Measurements from ENCODE around the gene GABRB2.

The GABRB2 gene

DNA sequence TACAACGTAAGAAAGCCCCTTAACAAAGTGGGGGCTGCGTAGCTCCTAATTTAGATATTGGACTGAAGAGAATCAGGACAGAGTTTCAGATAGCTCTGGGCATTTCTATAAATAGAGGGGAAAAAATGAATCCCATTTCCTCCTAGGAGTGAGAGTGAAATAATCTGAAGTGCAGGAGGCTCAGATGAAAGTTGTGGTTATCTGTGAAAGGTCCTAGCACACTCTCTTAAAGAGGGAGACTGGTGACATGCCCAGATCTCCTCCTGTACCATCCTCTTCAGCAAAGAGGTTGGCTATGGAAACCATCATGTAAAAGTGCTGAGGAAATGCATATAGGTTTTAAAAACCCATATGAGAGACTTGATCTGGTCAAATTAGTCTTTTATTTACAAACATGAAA, 143.4 kb downstream of the GABRB2 start:
- ATAC-seq, result no peak
- TF ChIP-seq ZNF565 (CRISPR knock-in tag; conservative IDR thresholded peaks at IDR 0.05; ENCODE audit: low read depth), result no peak
- TF ChIP-seq, protein P1, sequence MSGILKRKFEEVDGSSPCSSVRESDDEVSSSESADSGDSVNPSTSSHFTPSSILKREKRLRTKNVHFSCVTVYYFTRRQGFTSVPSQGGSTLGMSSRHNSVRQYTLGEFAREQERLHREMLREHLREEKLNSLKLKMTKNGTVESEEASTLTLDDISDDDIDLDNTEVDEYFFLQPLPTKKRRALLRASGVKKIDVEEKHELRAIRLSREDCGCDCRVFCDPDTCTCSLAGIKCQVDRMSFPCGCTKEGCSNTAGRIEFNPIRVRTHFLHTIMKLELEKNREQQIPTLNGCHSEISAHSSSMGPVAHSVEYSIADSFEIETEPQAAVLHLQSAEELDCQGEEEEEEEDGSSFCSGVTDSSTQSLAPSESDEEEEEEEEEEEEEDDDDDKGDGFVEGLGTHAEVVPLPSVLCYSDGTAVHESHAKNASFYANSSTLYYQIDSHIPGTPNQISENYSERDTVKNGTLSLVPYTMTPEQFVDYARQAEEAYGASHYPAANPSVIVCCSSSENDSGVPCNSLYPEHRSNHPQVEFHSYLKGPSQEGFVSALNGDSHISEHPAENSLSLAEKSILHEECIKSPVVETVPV (CRISPR knock-in tag; IDR thresholded peaks at IDR 0.05), result no peak
- TF ChIP-seq ZNF70 (CRISPR knock-in tag; IDR thresholded peaks at IDR 0.05), result no peak
- no peak for TF ChIP-seq ZC3H10 (CRISPR knock-in tag; IDR thresholded peaks at IDR 0.05)
- TF ChIP-seq, protein P2, sequence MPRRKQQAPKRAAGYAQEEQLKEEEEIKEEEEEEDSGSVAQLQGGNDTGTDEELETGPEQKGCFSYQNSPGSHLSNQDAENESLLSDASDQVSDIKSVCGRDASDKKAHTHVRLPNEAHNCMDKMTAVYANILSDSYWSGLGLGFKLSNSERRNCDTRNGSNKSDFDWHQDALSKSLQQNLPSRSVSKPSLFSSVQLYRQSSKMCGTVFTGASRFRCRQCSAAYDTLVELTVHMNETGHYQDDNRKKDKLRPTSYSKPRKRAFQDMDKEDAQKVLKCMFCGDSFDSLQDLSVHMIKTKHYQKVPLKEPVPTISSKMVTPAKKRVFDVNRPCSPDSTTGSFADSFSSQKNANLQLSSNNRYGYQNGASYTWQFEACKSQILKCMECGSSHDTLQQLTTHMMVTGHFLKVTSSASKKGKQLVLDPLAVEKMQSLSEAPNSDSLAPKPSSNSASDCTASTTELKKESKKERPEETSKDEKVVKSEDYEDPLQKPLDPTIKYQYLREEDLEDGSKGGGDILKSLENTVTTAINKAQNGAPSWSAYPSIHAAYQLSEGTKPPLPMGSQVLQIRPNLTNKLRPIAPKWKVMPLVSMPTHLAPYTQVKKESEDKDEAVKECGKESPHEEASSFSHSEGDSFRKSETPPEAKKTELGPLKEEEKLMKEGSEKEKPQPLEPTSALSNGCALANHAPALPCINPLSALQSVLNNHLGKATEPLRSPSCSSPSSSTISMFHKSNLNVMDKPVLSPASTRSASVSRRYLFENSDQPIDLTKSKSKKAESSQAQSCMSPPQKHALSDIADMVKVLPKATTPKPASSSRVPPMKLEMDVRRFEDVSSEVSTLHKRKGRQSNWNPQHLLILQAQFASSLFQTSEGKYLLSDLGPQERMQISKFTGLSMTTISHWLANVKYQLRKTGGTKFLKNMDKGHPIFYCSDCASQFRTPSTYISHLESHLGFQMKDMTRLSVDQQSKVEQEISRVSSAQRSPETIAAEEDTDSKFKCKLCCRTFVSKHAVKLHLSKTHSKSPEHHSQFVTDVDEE (CRISPR knock-in tag; IDR thresholded peaks at IDR 0.05), result no peak

DNA sequence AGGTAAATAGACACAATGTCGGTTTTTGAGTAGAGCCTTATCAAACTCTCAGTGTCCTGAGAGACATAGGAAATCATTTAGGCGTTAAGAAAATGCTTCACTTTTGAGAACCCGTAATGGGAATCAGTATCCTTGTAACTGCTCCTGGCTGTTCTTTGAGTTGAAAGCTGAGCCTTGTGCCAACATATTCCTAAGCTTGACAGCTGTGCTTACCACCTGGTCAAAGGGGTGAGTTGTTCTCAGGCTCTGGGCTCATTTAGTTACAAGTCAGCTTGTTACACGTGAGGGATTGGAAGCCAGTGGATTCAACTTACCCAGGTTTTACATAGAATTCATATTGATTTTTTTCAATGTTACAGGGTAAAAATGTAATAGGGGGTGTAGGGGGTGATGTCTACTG, 145.9 kb downstream of the GABRB2 start:
- no peak for TF ChIP-seq OSR1 (CRISPR knock-in tag; IDR thresholded peaks at IDR 0.05)
- no peak for TF ChIP-seq ZC3H10 (CRISPR knock-in tag; IDR thresholded peaks at IDR 0.05)
- no peak for TF ChIP-seq PPARA (CRISPR knock-in tag; IDR thresholded peaks at IDR 0.05; ENCODE audit: borderline replicate concordance)
- TF ChIP-seq ZNF70 (CRISPR knock-in tag; IDR thresholded peaks at IDR 0.05), result no peak
- no peak for TF ChIP-seq ZFP3 (CRISPR knock-in tag; IDR thresholded peaks at IDR 0.05)
- TF ChIP-seq, protein P3, sequence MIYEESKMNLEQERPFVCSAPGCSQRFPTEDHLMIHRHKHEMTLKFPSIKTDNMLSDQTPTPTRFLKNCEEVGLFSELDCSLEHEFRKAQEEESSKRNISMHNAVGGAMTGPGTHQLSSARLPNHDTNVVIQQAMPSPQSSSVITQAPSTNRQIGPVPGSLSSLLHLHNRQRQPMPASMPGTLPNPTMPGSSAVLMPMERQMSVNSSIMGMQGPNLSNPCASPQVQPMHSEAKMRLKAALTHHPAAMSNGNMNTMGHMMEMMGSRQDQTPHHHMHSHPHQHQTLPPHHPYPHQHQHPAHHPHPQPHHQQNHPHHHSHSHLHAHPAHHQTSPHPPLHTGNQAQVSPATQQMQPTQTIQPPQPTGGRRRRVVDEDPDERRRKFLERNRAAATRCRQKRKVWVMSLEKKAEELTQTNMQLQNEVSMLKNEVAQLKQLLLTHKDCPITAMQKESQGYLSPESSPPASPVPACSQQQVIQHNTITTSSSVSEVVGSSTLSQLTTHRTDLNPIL (CRISPR knock-in tag; IDR thresholded peaks at IDR 0.05; ENCODE audit: low read depth), result no peak
- no peak for TF ChIP-seq TCF4 (CRISPR knock-in tag; IDR thresholded peaks at IDR 0.05; ENCODE audit: borderline replicate concordance)
- TF ChIP-seq, protein P1 (CRISPR knock-in tag; IDR thresholded peaks at IDR 0.05), result no peak
- no peak for ATAC-seq

DNA sequence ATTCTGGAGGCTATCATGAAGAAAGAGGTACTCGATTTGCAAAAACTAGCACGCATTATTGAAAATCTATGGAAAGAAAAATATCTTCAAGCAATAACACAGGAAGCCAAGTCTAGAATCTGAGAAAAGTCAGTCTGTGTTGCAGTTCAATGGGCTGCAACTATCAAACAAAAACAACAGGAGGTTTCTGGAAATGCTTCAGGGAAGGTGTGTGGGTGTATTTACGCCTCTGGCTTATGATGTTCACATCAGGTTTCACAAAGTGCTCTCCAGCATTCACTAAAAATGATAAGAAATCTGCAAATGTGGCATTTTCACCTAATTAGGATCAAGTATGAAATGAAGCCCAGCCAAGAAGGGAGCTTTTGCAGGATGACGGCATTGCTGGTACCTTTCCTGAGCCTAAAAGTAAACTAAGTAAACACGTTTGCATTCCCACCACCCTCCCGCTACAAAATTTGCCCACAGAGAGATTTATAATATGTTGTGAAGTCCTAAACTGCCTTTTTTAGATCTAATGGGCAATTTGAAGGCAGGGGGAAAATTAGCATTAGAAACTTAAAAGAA, 146.4 kb downstream of the GABRB2 start:
- ATAC-seq, result no peak
- TF ChIP-seq BACH2 (CRISPR knock-in tag; IDR thresholded peaks at IDR 0.05; ENCODE audit: borderline replicate concordance), result no peak
- no peak for TF ChIP-seq OSR1 (CRISPR knock-in tag; IDR thresholded peaks at IDR 0.05)
- TF ChIP-seq, protein P1 (CRISPR knock-in tag; IDR thresholded peaks at IDR 0.05), result no peak
- no peak for TF ChIP-seq ISL1 (CRISPR knock-in tag; IDR thresholded peaks at IDR 0.05)
- TF ChIP-seq, protein P3 (CRISPR knock-in tag; IDR thresholded peaks at IDR 0.05; ENCODE audit: low read depth), result no peak
- no peak for TF ChIP-seq CSDC2 (CRISPR knock-in tag; IDR thresholded peaks at IDR 0.05)
- TF ChIP-seq ESRRG (CRISPR knock-in tag; IDR thresholded peaks at IDR 0.05), result no peak
- TF ChIP-seq TCF4 (CRISPR knock-in tag; IDR thresholded peaks at IDR 0.05; ENCODE audit: borderline replicate concordance), result no peak
- TF ChIP-seq ZFP30 (CRISPR knock-in tag; IDR thresholded peaks at IDR 0.05), result no peak
- no peak for TF ChIP-seq ZNF8 (CRISPR knock-in tag; IDR thresholded peaks at IDR 0.05)
- TF ChIP-seq, protein P2 (CRISPR knock-in tag; IDR thresholded peaks at IDR 0.05), result no peak
- no peak for TF ChIP-seq ZFP3 (CRISPR knock-in tag; IDR thresholded peaks at IDR 0.05)
- no peak for TF ChIP-seq RARB (CRISPR knock-in tag; IDR thresholded peaks at IDR 0.05)
- TF ChIP-seq ARNTL (CRISPR knock-in tag; IDR thresholded peaks at IDR 0.05; ENCODE audit: borderline replicate concordance, low read depth), result no peak
- TF ChIP-seq, protein P4, sequence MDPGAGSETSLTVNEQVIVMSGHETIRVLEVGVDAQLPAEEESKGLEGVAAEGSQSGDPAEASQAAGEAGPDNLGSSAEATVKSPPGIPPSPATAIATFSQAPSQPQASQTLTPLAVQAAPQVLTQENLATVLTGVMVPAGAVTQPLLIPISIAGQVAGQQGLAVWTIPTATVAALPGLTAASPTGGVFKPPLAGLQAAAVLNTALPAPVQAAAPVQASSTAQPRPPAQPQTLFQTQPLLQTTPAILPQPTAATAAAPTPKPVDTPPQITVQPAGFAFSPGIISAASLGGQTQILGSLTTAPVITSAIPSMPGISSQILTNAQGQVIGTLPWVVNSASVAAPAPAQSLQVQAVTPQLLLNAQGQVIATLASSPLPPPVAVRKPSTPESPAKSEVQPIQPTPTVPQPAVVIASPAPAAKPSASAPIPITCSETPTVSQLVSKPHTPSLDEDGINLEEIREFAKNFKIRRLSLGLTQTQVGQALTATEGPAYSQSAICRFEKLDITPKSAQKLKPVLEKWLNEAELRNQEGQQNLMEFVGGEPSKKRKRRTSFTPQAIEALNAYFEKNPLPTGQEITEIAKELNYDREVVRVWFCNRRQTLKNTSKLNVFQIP (CRISPR knock-in tag; IDR thresholded peaks at IDR 0.05; ENCODE audit: borderline replicate concordance, low read depth), result no peak
- TF ChIP-seq, protein P5, sequence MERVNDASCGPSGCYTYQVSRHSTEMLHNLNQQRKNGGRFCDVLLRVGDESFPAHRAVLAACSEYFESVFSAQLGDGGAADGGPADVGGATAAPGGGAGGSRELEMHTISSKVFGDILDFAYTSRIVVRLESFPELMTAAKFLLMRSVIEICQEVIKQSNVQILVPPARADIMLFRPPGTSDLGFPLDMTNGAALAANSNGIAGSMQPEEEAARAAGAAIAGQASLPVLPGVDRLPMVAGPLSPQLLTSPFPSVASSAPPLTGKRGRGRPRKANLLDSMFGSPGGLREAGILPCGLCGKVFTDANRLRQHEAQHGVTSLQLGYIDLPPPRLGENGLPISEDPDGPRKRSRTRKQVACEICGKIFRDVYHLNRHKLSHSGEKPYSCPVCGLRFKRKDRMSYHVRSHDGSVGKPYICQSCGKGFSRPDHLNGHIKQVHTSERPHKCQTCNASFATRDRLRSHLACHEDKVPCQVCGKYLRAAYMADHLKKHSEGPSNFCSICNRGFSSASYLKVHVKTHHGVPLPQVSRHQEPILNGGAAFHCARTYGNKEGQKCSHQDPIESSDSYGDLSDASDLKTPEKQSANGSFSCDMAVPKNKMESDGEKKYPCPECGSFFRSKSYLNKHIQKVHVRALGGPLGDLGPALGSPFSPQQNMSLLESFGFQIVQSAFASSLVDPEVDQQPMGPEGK (CRISPR knock-in tag; IDR thresholded peaks at IDR 0.05; ENCODE audit: borderline replicate concordance), result no peak
